GM23338 (cell line): Measurements from ENCODE around the gene ARL4A. TPM values are rescaled to one million over a fixed set of nuclear protein-coding genes. Genes with fewer than 3 reads are reported as not detected.

Source experiments
- ATAC-seq: fragments of 200-7000 bp; cut with Tn5 transposase; 3 replicates; pipeline ENCODE4 v1.9.1; 2020
- DNase-seq: peaks from one replicate; pipeline ENCODE4 v3.0.0-alpha.2; 2015; ENCODE audit warnings: low spot score
- H2AFZ ChIP-seq: fragments of 200-600 bp; sonication (generic); 2 replicates; pipeline ENCODE4 v1.8.0; 2016; ENCODE audit warnings: antibody characterized with exemption, mild to moderate bottlenecking, moderate library complexity
- H3F3A ChIP-seq: fragments of 200-600 bp; sonication (generic); replicated peaks from 2 replicates; pipeline ENCODE4 v1.8.0; 2017; ENCODE audit warnings: antibody characterized with exemption, mixed run types, low read depth
- H3K27ac ChIP-seq: fragments of 200-600 bp; sonication (generic); 2 replicates; pipeline ENCODE4 v1.6.1; 2016; ENCODE audit warnings: low read depth
- H3K27me3 ChIP-seq: fragments of 200-600 bp; sonication (generic); 2 replicates; pipeline ENCODE4 v1.8.0; 2016; ENCODE audit warnings: mild to moderate bottlenecking, mixed run types, moderate library complexity; ENCODE audit not compliant: insufficient read depth
- H3K36me3 ChIP-seq: fragments of 200-600 bp; sonication (generic); 2 replicates; pipeline ENCODE4 v1.8.0; 2016; ENCODE audit warnings: mild to moderate bottlenecking; ENCODE audit not compliant: insufficient read depth
- H3K4me1 ChIP-seq: fragments of 200-600 bp; sonication (generic); 2 replicates; pipeline ENCODE4 v1.8.0; 2016; ENCODE audit warnings: mild to moderate bottlenecking, moderate library complexity; ENCODE audit not compliant: insufficient read depth
- H3K4me2 ChIP-seq: fragments of 200-600 bp; sonication (generic); 2 replicates; pipeline ENCODE4 v1.7.1; 2017; ENCODE audit warnings: mixed run types
- H3K4me3 ChIP-seq: fragments of 200-600 bp; sonication (generic); 2 replicates; pipeline ENCODE4 v1.6.1; 2016; ENCODE audit warnings: mixed run types
- H3K79me2 ChIP-seq: fragments of 200-600 bp; sonication (generic); replicated peaks from 2 replicates; pipeline ENCODE4 v1.8.0; 2017; ENCODE audit warnings: mild to moderate bottlenecking; ENCODE audit not compliant: insufficient read depth
- H3K9me2 ChIP-seq: fragments of 200-600 bp; sonication (generic); 2 replicates; pipeline ENCODE4 v1.8.0; 2017; ENCODE audit not compliant: insufficient read depth
- H4K20me1 ChIP-seq: fragments of 200-600 bp; sonication (generic); replicated peaks from 2 replicates; pipeline ENCODE4 v1.8.0; 2017; ENCODE audit warnings: mild to moderate bottlenecking; ENCODE audit not compliant: insufficient read depth
- H3K27ac Mint-ChIP-seq: 2 replicates; pipeline ENCODE4 v1.8.0; 2020; ENCODE audit warnings: inconsistent platforms, mild to moderate bottlenecking, moderate library complexity, mixed read lengths
- H3K27me3 Mint-ChIP-seq: 3 replicates; pipeline ENCODE4 v1.8.0; 2022; ENCODE audit warnings: low read depth, mild to moderate bottlenecking, moderate library complexity, mixed read lengths, inconsistent platforms; ENCODE audit not compliant: insufficient read depth, poor library complexity
- H3K36me3 Mint-ChIP-seq: 3 replicates; pipeline ENCODE4 v1.8.0; 2021; ENCODE audit warnings: low read depth, mild to moderate bottlenecking, inconsistent platforms, moderate library complexity, mixed read lengths
- H3K4me1 Mint-ChIP-seq: 3 replicates; pipeline ENCODE4 v1.8.0; 2020; ENCODE audit warnings: mild to moderate bottlenecking, inconsistent platforms, mixed read lengths
- H3K4me3 Mint-ChIP-seq: 3 replicates; pipeline ENCODE4 v1.8.0; 2021; ENCODE audit warnings: moderate library complexity, mild to moderate bottlenecking, inconsistent platforms, mixed read lengths
- H3K9me3 Mint-ChIP-seq: 3 replicates; pipeline ENCODE4 v1.8.0; 2020; ENCODE audit warnings: moderate library complexity, mild to moderate bottlenecking, inconsistent platforms, mixed read lengths
- CREB1 ChIP-seq: fragments of 250-450 bp; sonication (Bioruptor Pico); IDR thresholded peaks from 2 replicates; pipeline ENCODE4 v1.5.0; 2020; ENCODE audit warnings: low read depth, mild to moderate bottlenecking, moderate library complexity
- CTCF ChIP-seq, 2 experiments: fragments of 200-600 bp in 1 of 2; sonication (generic) in 1 of 2; conservative IDR thresholded peaks; 2 replicates each; pipeline versions ENCODE4 v1.5.1 to v1.6.1; 2016 to 2017; ENCODE audit warnings: antibody characterized with exemption in 2 of 2, low read depth in 2 of 2, mild to moderate bottlenecking in 2 of 2, moderate library complexity in 1 of 2
- ETS1 ChIP-seq: IDR thresholded peaks from 2 replicates; pipeline ENCODE4 v1.6.1; 2016; ENCODE audit warnings: antibody characterized with exemption
- EZH2 ChIP-seq: fragments of 200-600 bp; sonication (generic); IDR thresholded peaks from one replicate; pipeline ENCODE4 v1.8.0; 2017; ENCODE audit warnings: antibody characterized with exemption, mild to moderate bottlenecking, low read depth; ENCODE audit not compliant: unreplicated experiment
- JUNB ChIP-seq: IDR thresholded peaks from one replicate; pipeline ENCODE4 v1.6.1; 2016; ENCODE audit warnings: antibody characterized with exemption; ENCODE audit not compliant: unreplicated experiment
- NANOG ChIP-seq: IDR thresholded peaks from 2 replicates; pipeline ENCODE4 v1.6.1; 2016; ENCODE audit warnings: antibody characterized with exemption, borderline replicate concordance
- POLR2AphosphoS5 ChIP-seq: IDR thresholded peaks from 2 replicates; pipeline ENCODE4 v1.6.1; 2016; ENCODE audit warnings: antibody characterized with exemption, low read depth
- REST ChIP-seq: IDR thresholded peaks from one replicate; pipeline ENCODE4 v1.6.1; 2018; ENCODE audit warnings: antibody characterized with exemption; ENCODE audit not compliant: unreplicated experiment
- STAT1 ChIP-seq: IDR thresholded peaks from one replicate; pipeline ENCODE4 v1.6.1; 2016; ENCODE audit warnings: antibody characterized with exemption; ENCODE audit not compliant: unreplicated experiment
- ZNF114 ChIP-seq: fragments of 250-450 bp; sonication (Bioruptor Pico); IDR thresholded peaks from 2 replicates; pipeline ENCODE4 v1.5.0; 2020; ENCODE audit warnings: mild to moderate bottlenecking, moderate library complexity
- ZNF462 ChIP-seq: fragments of 250-450 bp; sonication (Bioruptor Pico); IDR thresholded peaks from 2 replicates; pipeline ENCODE4 v1.5.0; 2020; ENCODE audit warnings: mild to moderate bottlenecking, moderate library complexity
- polyA plus RNA-seq: library from polyadenylated mRNA; unstranded; fragments of >200 nt; fragmentation: Nextera tagmentation; extraction: Ambion mirVana; gene quantifications from 2 replicates; pipeline ENCODE4 v1.2.1, GENCODE V29; 2016
- total RNA-seq: library from RNA; depleted of rRNA; stranded (reverse); fragments of >200 nt; shearing (Covaris generic); gene quantifications from 2 replicates; pipeline ENCODE4 v1.2.3, GENCODE V29; 2014

Gene ARL4A
- total and polyA plus RNA-seq, 2 experiments from 2014 or later, result 48.9 to 82.5 TPM

- Histone ChIP-seq H3F3A (no peaks in the 10 kb centered on the region), H3K79me2 (no peaks in the 10 kb centered on the region), H4K20me1 (no peaks in the 10 kb centered on the region), H3K4me3 (no peak overlapping the region), H3K36me3 (no peaks in the 10 kb centered on the region), H3K27ac (no peak overlapping the region), H2AFZ (no peak overlapping the region), H3K9me2 (no peaks in the 10 kb centered on the region), H3K4me1 (no peaks in the 10 kb centered on the region; the same call in 1 of the 2 replicates), H3K4me2 (no peak overlapping the region), H3K27me3 (no peaks in the 10 kb centered on the region)
- DNase-seq, result no peak
- Mint-ChIP-seq H3K9me3 (no peaks in the 10 kb centered on the region), H3K4me1 (peaks cover 8% of the 10 kb centered on the region; the same call in 2 of the 3 replicates), H3K36me3 (no peaks in the 10 kb centered on the region), H3K4me3 (no peak overlapping the region), H3K27ac (no peak overlapping the region), H3K27me3 (no peaks in the 10 kb centered on the region)
- TF ChIP-seq STAT1 (no peak), ETS1 (no peak), ZNF114 (CRISPR knock-in tag) (no peak), REST (no peak), ZNF462 (no peak), EZH2 (no peak), JUNB (no peak), POLR2AphosphoS5 (no peak), CTCF (conservative IDR thresholded peaks at IDR 0.05; ENCODE audit: low read depth in 2 of 2) (no peak), NANOG (no peak), CREB1 (CRISPR knock-in tag) (no peak)
- ATAC-seq, result no peak
Observed at GRCh38 chr7:12653518-12653917, 33.9 kb upstream of the ARL4A start.
